H1 (cell line): ENCODE data around the gene TMEM135. TPM values are rescaled to one million over a fixed set of nuclear protein-coding genes. Genes with fewer than 3 reads are reported as not detected.

Experiments used
- CTCF ChIA-PET: fragments of 300-600 bp; sonication (Branson Sonifier 250); formaldehyde crosslinking; loops from one replicate; lab custom pipeline; 2021; ENCODE audit not compliant: partially characterized antibody; lab: Charles Lee
- POLR2A ChIA-PET: fragments of 300-600 bp; sonication (Branson Sonifier 250); formaldehyde crosslinking; loops from one replicate; lab custom pipeline; 2021; ENCODE audit warnings: inconsistent platforms; ENCODE audit not compliant: partially characterized antibody; lab: Charles Lee
- DNase-seq, 2 experiments: peaks; one replicate each; pipeline versions ENCODE4 v3.0.0 to v3.0.0-alpha.2; 2010 to 2022; ENCODE audit warnings: low spot score in 2 of 2, low read depth in 1 of 2, mixed read lengths in 1 of 2
- FAIRE-seq: peaks from 2 replicates; lab custom pipeline; 2011; peaks lifted over from hg19 to GRCh38; lab: Jason Lieb, UNC
- H2AFZ ChIP-seq: 2 replicates; pipeline ENCODE4 v1.8.1; 2012; ENCODE audit warnings: low read length, inconsistent platforms
- H2AK5ac ChIP-seq: 2 replicates; pipeline ENCODE4 v1.6.1; 2013; ENCODE audit warnings: low read depth, low read length
- H2BK120ac ChIP-seq: replicated peaks from 2 replicates; pipeline ENCODE3; 2013; ENCODE audit warnings: low read depth, low read length, inconsistent platforms
- H2BK12ac ChIP-seq: 2 replicates; pipeline ENCODE4 v1.6.1; 2013; ENCODE audit warnings: low read depth, low read length
- H2BK15ac ChIP-seq: 2 replicates; pipeline ENCODE4 v1.6.1; 2013; ENCODE audit warnings: low read length
- H2BK20ac ChIP-seq: 2 replicates; pipeline ENCODE4 v1.6.1; 2013; ENCODE audit warnings: low read length
- H2BK5ac ChIP-seq: 2 replicates; pipeline ENCODE4 v1.6.1; 2013; ENCODE audit warnings: low read depth, low read length
- H3K14ac ChIP-seq: 2 replicates; pipeline ENCODE4 v1.6.1; 2013; ENCODE audit warnings: inconsistent platforms; ENCODE audit not compliant: insufficient read length
- H3K18ac ChIP-seq: 2 replicates; pipeline ENCODE4 v1.6.1; 2013; ENCODE audit warnings: low read length; ENCODE audit errors: extremely low read depth
- H3K23ac ChIP-seq: 2 replicates; pipeline ENCODE4 v1.6.1; 2013; ENCODE audit warnings: inconsistent platforms; ENCODE audit not compliant: insufficient read length
- H3K23me2 ChIP-seq: 2 replicates; pipeline ENCODE4 v1.6.1; 2013; ENCODE audit warnings: low read depth, low read length
- H3K27ac ChIP-seq: 2 replicates; pipeline ENCODE4 v1.6.1; 2011; ENCODE audit warnings: low read depth, low read length, inconsistent platforms
- H3K27me3 ChIP-seq, 4 experiments: replicated peaks in 1 of 4; 1 replicate in 1 of 4; 2 replicates in 3 of 4; pipeline versions ENCODE4 v1.6.1 to v1.8.1; 2011 to 2013; ENCODE audit warnings: low read length in 3 of 4, mild to moderate bottlenecking in 3 of 4, inconsistent platforms in 2 of 4, mixed read lengths in 2 of 4, moderate library complexity in 1 of 4; ENCODE audit not compliant: control insufficient read depth in 3 of 4, insufficient read depth in 3 of 4; ENCODE audit errors: extremely low read depth in 1 of 4
- H3K36me3 ChIP-seq, 4 experiments: 2 replicates each; pipeline versions ENCODE4 v1.6.1 to v1.8.1; 2011 to 2013; ENCODE audit warnings: mild to moderate bottlenecking in 4 of 4, low read length in 3 of 4, moderate library complexity in 2 of 4, control low read depth in 1 of 4, inconsistent platforms in 1 of 4; ENCODE audit not compliant: insufficient read depth in 4 of 4, control insufficient read depth in 2 of 4
- H3K4ac ChIP-seq: replicated peaks from 2 replicates; pipeline ENCODE3; 2013; ENCODE audit warnings: low read length, low read depth, mixed read lengths, inconsistent platforms; ENCODE audit not compliant: insufficient read length
- H3K4me1 ChIP-seq, 4 experiments: replicated peaks in 1 of 4; 1 replicate in 1 of 4; 2 replicates in 3 of 4; pipeline versions ENCODE4 v1.6.1 to v1.8.1; 2011 to 2013; ENCODE audit warnings: low read length in 3 of 4, inconsistent platforms in 2 of 4, mixed read lengths in 1 of 4; ENCODE audit not compliant: insufficient read depth in 4 of 4, control insufficient read depth in 3 of 4
- H3K4me2 ChIP-seq, 2 experiments: 2 replicates each; pipeline versions ENCODE4 v1.6.1 to v1.8.1; 2011 to 2013; ENCODE audit warnings: low read depth in 2 of 2, low read length in 2 of 2, control low read depth in 1 of 2, inconsistent platforms in 1 of 2, mild to moderate bottlenecking in 1 of 2; ENCODE audit not compliant: insufficient read depth in 1 of 2
- H3K4me3 ChIP-seq, 4 experiments: fragments of 200-600, 300-600 bp in 1 of 4; sonication (generic), shearing (Covaris generic), sonication (Bioruptor Twin) in 1 of 4; 2 replicates each; pipeline versions ENCODE4 v1.5.1 to v1.8.1; 2011 to 2016; ENCODE audit warnings: low read length in 4 of 4, low read depth in 3 of 4, control low read depth in 2 of 4, inconsistent platforms in 2 of 4, mild to moderate bottlenecking in 2 of 4, mixed read lengths in 1 of 4, moderate library complexity in 1 of 4; ENCODE audit not compliant: insufficient read depth in 2 of 4; ENCODE audit errors: extremely low read depth in 1 of 4
- H3K56ac ChIP-seq: replicated peaks from 2 replicates; pipeline ENCODE3; 2013; ENCODE audit warnings: low read depth, mild to moderate bottlenecking, mixed read lengths, low read length, inconsistent platforms; ENCODE audit not compliant: insufficient read length
- H3K79me1 ChIP-seq: 2 replicates; pipeline ENCODE4 v1.6.1; 2013; ENCODE audit warnings: low read depth, low read length, control low read depth
- H3K79me2 ChIP-seq, 2 experiments: 2 replicates each; pipeline versions ENCODE4 v1.6.1 to v1.8.1; 2012 to 2013; ENCODE audit warnings: low read length in 2 of 2, mild to moderate bottlenecking in 2 of 2, inconsistent platforms in 1 of 2; ENCODE audit not compliant: insufficient read depth in 2 of 2, control insufficient read depth in 1 of 2
- H3K9ac ChIP-seq, 4 experiments: replicated peaks in 1 of 4; 1 replicate in 1 of 4; 2 replicates in 3 of 4; pipeline versions ENCODE4 v1.6.1 to v1.8.1; 2011 to 2013; ENCODE audit warnings: low read depth in 3 of 4, low read length in 3 of 4, control low read depth in 2 of 4, mild to moderate bottlenecking in 2 of 4, moderate library complexity in 2 of 4, inconsistent platforms in 1 of 4; ENCODE audit errors: extremely low read depth in 1 of 4
- H3K9me3 ChIP-seq, 2 experiments: 2 replicates each; pipeline versions ENCODE4 v1.6.1 to v1.8.1; 2012 to 2013; ENCODE audit warnings: mild to moderate bottlenecking in 2 of 2, moderate library complexity in 2 of 2, control low read depth in 1 of 2, inconsistent platforms in 1 of 2, low read depth in 1 of 2, low read length in 1 of 2, mixed read lengths in 1 of 2; ENCODE audit not compliant: insufficient read depth in 2 of 2
- H4K20me1 ChIP-seq, 2 experiments: replicated peaks in 1 of 2; 2 replicates each; pipeline versions ENCODE3 to v1.8.1; 2011 to 2013; ENCODE audit warnings: inconsistent platforms in 2 of 2, low read length in 2 of 2, mild to moderate bottlenecking in 1 of 2; ENCODE audit not compliant: insufficient read depth in 2 of 2, control insufficient read depth in 1 of 2
- H4K5ac ChIP-seq: 2 replicates; pipeline ENCODE4 v1.6.1; 2013; ENCODE audit warnings: low read length, low read depth, mixed read lengths, inconsistent platforms; ENCODE audit not compliant: insufficient read length
- H4K8ac ChIP-seq: 2 replicates; pipeline ENCODE4 v1.8.0; 2013; ENCODE audit warnings: mild to moderate bottlenecking, moderate library complexity, low read length, inconsistent platforms; ENCODE audit not compliant: insufficient read depth; ENCODE audit errors: extremely low read depth
- H4K91ac ChIP-seq: replicated peaks from 2 replicates; pipeline ENCODE3; 2013; ENCODE audit warnings: low read length, mixed read lengths, inconsistent platforms; ENCODE audit not compliant: insufficient read length
- CBX8 ChIP-seq: fragments of 300-800, 300-1000 bp; sonication (generic); IDR thresholded peaks from 2 replicates; pipeline ENCODE4 v1.7.1; 2016; ENCODE audit warnings: low read depth, low read length, borderline replicate concordance
- SUZ12 ChIP-seq: fragments of 200-600 bp; sonication (generic); IDR thresholded peaks from 2 replicates; pipeline ENCODE4 v1.6.1; 2012; ENCODE audit warnings: mild to moderate bottlenecking, inconsistent platforms, low read length, moderate library complexity, mixed read lengths
- USF2 ChIP-seq: IDR thresholded peaks from 2 replicates; pipeline ENCODE4 v1.6.1; 2011; ENCODE audit warnings: low read length, improper control_type of control experiment
- WGBS, 2 experiments: shearing (Covaris generic) in 1 of 2; methylation state at CpG; one replicate each; pipeline versions ENCODE4 v1.1.6 to v1.1.7; 2013 to 2015; ENCODE audit warnings: low lambda C conversion rate in 2 of 2, mixed read lengths in 2 of 2, inconsistent platforms in 1 of 2, low coverage in 1 of 2, missing lambda C conversion rate in 1 of 2; ENCODE audit not compliant: insufficient replicate concordance in 2 of 2, insufficient coverage in 1 of 2, insufficient read length in 1 of 2; ENCODE audit errors: extremely low coverage in 1 of 2, missing lambda C conversion rate in 1 of 2; 5-methylcytosine and 5-hydroxymethylcytosine counted together
- polyA plus RNA-seq, 7 experiments: library from polyadenylated mRNA; depleted of rRNA in 3 of 7; stranded (reverse) in 5 of 7; unstranded in 2 of 7; fragments of >200 nt in 5 of 7; fragments of 200-250 nt in 2 of 7; gene quantifications; 1 replicate in 5 of 7; 2 replicates in 1 of 7; 4 replicates in 1 of 7; pipeline versions ENCODE4 v1.2.1 to v1.2.3, GENCODE V29; 2011 to 2013; ENCODE audit warnings: missing spikeins in 2 of 7, mixed read lengths in 2 of 7
- total RNA-seq: library from RNA; stranded (reverse); fragmentation: NEBNext Ultra II Directional; extraction: Animal tissue kit (Norgen Biotek cat#: 25700); gene quantifications from 2 replicates; pipeline ENCODE4 v1.2.1, GENCODE V29; 2021

The TMEM135 gene
- total and polyA plus RNA-seq, 2 of the 8 experiments (the other 6 are each of a cell fraction or from before 2014, with no cell fraction given) = 9.3 to 31.3 TPM

- no peak overlapping the region for H3K14ac ChIP-seq
- no peak overlapping the region for H2BK12ac ChIP-seq
- POLR2A ChIA-PET = no interaction called here
- H4K8ac ChIP-seq = no peak overlapping the region
- no peak overlapping the region for H3K4me3 ChIP-seq
- no peaks in the 10 kb centered on the region for H3K79me1 ChIP-seq
- H3K9me3 ChIP-seq = no peaks in the 10 kb centered on the region
- H3K4ac ChIP-seq = no peak overlapping the region
- H3K36me3 ChIP-seq = no peaks in the 10 kb centered on the region
- FAIRE-seq (no peak), DNase-seq (no peak)
- no peak overlapping the region for H2BK120ac ChIP-seq
- no peak overlapping the region for H2AK5ac ChIP-seq
- no peak overlapping the region for H2BK5ac ChIP-seq
- H3K9ac ChIP-seq = no peak overlapping the region
- no peak overlapping the region for H3K18ac ChIP-seq
- H2AFZ ChIP-seq = no peak overlapping the region
- H3K27me3 ChIP-seq = no peaks in the 10 kb centered on the region
- 91% methylated on average over 2 of the region's 2 CpGs; no CpG with 5 or more reads in 1 of the 2 experiments for WGBS, 2 experiments
- no peaks in the 10 kb centered on the region for H3K23me2 ChIP-seq
- no peak overlapping the region for H3K27ac ChIP-seq
- H3K23ac ChIP-seq = no peak overlapping the region
- H3K4me2 ChIP-seq = no peak overlapping the region
- H2BK20ac ChIP-seq = no peak overlapping the region
- H4K5ac ChIP-seq = no peak overlapping the region
- no peaks in the 10 kb centered on the region for H3K4me1 ChIP-seq
- H3K79me2 ChIP-seq = no peaks in the 10 kb centered on the region
- H2BK15ac ChIP-seq = no peak overlapping the region
- CTCF ChIA-PET = interaction anchor here (0.7 kb wide), 1 partner anchor 102 kb away, joined by 4 read pairs; no protein-coding TSS in a partner anchor
- no peaks in the 10 kb centered on the region for H4K20me1 ChIP-seq
- no peak overlapping the region for H3K56ac ChIP-seq
- H4K91ac ChIP-seq = no peak overlapping the region
- no peak for TF ChIP-seq SUZ12
- TF ChIP-seq CBX8 = no peak
- TF ChIP-seq USF2 = no peak
Measured at GRCh38 chr11:87223816-87224215, 186.1 kb downstream of the TMEM135 start.
